Breast epithelium (tissue), 4 donors: ENCODE results near the gene CORO7. TPM values are rescaled to one million over a fixed set of nuclear protein-coding genes. Genes with fewer than 3 reads are reported as not detected.
A peak's percentile ranks its signal among the peaks of the same experiment; 100 is the strongest.

ENCODE experiments used
- DNase-seq, 2 donors: peaks; one replicate each; pipeline ENCODE4 v3.0.0-alpha.2; 2019; ENCODE audit warnings: low spot score in 2 of 2
- H3K27ac ChIP-seq, 2 donors: fragments of 200-600 bp; sonication (generic) in 1 of 2; one replicate each; pipeline ENCODE4 v1.5.1; 2016 to 2019; ENCODE audit warnings: mild to moderate bottlenecking in 1 of 2
- H3K27me3 ChIP-seq, 2 donors: fragments of 200-600 bp; sonication (generic) in 1 of 2; one replicate each; pipeline versions ENCODE4 v1.5.1 to v1.6.0; 2017 to 2019; ENCODE audit warnings: control low read depth in 1 of 2, mild to moderate bottlenecking in 1 of 2
- H3K36me3 ChIP-seq: fragments of 200-600 bp; one replicate; pipeline ENCODE4 v1.5.1; 2019
- H3K4me1 ChIP-seq, 2 donors: fragments of 200-600 bp; sonication (generic); one replicate each; pipeline ENCODE4 v1.5.1; 2016 to 2019; ENCODE audit warnings: control low read depth in 1 of 2
- H3K4me3 ChIP-seq, 3 donors: fragments of 200-600 bp; sonication (generic); 1 replicate in 2 of 3; 2 replicates in 1 of 3; pipeline ENCODE4 v1.5.1; 2016 to 2019; ENCODE audit warnings: mild to moderate bottlenecking in 3 of 3, moderate library complexity in 2 of 3
- H3K9me3 ChIP-seq, 2 donors: fragments of 200-600 bp; sonication (generic) in 1 of 2; one replicate each; pipeline ENCODE4 v1.5.1; 2016 to 2019; ENCODE audit warnings: control low read depth in 1 of 2
- POLR2A ChIP-seq: fragments of 450-650 bp; IDR thresholded peaks from one replicate; pipeline ENCODE4 v1.6.1; 2016; ENCODE audit warnings: antibody characterized with exemption, mild to moderate bottlenecking, moderate library complexity
- POLR2AphosphoS5 ChIP-seq, 3 donors: sonication (generic); formaldehyde crosslinking; IDR thresholded peaks; one replicate each; pipeline ENCODE4 v1.6.1; 2017; ENCODE audit warnings: antibody characterized with exemption in 3 of 3
- intact Hi-C: fragments of 100-400 bp; cut with DNase I; formaldehyde crosslinking; loops from one replicate; pipeline ENCODE4 v1.15.1; 2023; ENCODE audit warnings: low total_unique reads
- total RNA-seq, 3 donors: library from RNA; depleted of rRNA; stranded (reverse); fragments of >200 nt; gene quantifications; one replicate each; pipeline ENCODE4 v1.1.0, GENCODE V29; 2016
- TF ChIP-seq, protein P1 (sequence below), 3 donors: fragments of 450-650 bp; IDR thresholded peaks; one replicate each; pipeline ENCODE4 v1.5.1; 2016 to 2017; ENCODE audit warnings: antibody characterized with exemption in 3 of 3, mild to moderate bottlenecking in 3 of 3, moderate library complexity in 3 of 3

CORO7 gene
- total RNA-seq, 3 donors from 2014 or later = 19.7 to 25.9 (median 22.7) TPM

- Histone ChIP-seq H3K9me3 (no peaks in the 10 kb centered on the region), H3K4me1 (peaks cover 0 to 4% of the 10 kb centered on the region in 2 donors), H3K36me3 (no peaks in the 10 kb centered on the region), H3K4me3 (peak overlapping the region in 1 of 3 donors; percentile 19), H3K27me3 (no peaks in the 10 kb centered on the region), H3K27ac (peak overlapping the region in 1 of 2 donors; percentile 48)
- intact Hi-C loops = no loop called here
- TF ChIP-seq POLR2AphosphoS5 (IDR thresholded peaks at IDR 0.05) (no peak), POLR2A (no peak)
- TF ChIP-seq, protein P1, sequence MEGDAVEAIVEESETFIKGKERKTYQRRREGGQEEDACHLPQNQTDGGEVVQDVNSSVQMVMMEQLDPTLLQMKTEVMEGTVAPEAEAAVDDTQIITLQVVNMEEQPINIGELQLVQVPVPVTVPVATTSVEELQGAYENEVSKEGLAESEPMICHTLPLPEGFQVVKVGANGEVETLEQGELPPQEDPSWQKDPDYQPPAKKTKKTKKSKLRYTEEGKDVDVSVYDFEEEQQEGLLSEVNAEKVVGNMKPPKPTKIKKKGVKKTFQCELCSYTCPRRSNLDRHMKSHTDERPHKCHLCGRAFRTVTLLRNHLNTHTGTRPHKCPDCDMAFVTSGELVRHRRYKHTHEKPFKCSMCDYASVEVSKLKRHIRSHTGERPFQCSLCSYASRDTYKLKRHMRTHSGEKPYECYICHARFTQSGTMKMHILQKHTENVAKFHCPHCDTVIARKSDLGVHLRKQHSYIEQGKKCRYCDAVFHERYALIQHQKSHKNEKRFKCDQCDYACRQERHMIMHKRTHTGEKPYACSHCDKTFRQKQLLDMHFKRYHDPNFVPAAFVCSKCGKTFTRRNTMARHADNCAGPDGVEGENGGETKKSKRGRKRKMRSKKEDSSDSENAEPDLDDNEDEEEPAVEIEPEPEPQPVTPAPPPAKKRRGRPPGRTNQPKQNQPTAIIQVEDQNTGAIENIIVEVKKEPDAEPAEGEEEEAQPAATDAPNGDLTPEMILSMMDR (IDR thresholded peaks at IDR 0.05) = no peak
- no peak for DNase-seq
These were observed 4.7 kb downstream of the CORO7 start for GRCh38 chr16:4411684-4412083.

DNA sequence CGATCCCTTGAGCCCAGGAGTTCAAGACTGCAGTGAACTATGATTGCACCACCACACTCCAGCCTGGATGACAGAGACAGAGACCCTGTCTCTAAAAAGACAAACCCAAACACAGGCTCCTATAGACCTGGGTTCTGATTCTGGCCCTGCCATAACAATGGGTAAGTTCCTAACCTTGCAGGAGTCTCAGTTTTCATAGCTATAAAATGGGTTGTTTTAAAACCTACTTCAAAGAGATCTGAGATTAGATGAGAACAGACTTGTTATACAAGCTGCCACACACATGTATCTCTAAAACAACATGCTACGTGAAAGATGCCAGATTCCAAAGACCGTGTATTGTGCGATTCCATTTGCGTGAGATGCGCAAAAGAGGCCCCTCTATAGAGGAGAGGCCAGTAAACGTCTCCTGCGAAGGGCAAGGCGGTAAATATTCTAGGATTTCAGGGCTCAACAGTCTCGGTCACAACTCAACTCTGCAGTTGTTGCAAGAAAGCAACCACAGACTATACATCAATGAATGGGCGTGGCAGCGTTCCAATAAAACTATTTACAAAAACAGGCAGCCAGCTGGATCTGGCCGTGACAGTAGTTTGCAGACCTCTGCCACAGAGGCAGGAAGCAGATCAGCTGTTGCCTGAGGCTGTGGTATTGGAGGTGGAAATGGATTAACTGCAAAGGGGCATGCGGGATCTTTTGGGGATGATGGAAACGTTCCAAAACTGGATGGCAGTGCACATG lies 5.9 kb downstream of the CORO7 start:
- Histone ChIP-seq H3K4me1 (peaks cover 0 to 4% of the 10 kb centered on the region in 2 donors), H3K27me3 (no peaks in the 10 kb centered on the region), H3K9me3 (no peaks in the 10 kb centered on the region), H3K36me3 (no peaks in the 10 kb centered on the region), H3K27ac (no peak overlapping the region), H3K4me3 (no peak overlapping the region)
- TF ChIP-seq, protein P1 (IDR thresholded peaks at IDR 0.05) = no peak
- TF ChIP-seq POLR2A (no peak), POLR2AphosphoS5 (IDR thresholded peaks at IDR 0.05) (no peak)
- DNase-seq = peak; percentile 67 to 68
- intact Hi-C loops = no loop called here

- peaks cover 0 to 4% of the 10 kb centered on the region in 2 donors for H3K4me1 ChIP-seq
- peak in 1 of 2 donors; percentile 65 for DNase-seq
- H3K27me3 ChIP-seq = no peaks in the 10 kb centered on the region
- no peaks in the 10 kb centered on the region for H3K9me3 ChIP-seq
- no peak overlapping the region for H3K4me3 ChIP-seq
- H3K27ac ChIP-seq = no peak overlapping the region
- no peaks in the 10 kb centered on the region for H3K36me3 ChIP-seq
- intact Hi-C loops = no loop called here
- TF ChIP-seq, protein P1 (IDR thresholded peaks at IDR 0.05) = peak in 1 of 3 donors; percentile 11
- no peak for TF ChIP-seq POLR2AphosphoS5 (IDR thresholded peaks at IDR 0.05)
These were observed 7.1 kb downstream of the CORO7 start for GRCh38 chr16:4409081-4409932.

- H3K9me3 ChIP-seq = no peaks in the 10 kb centered on the region
These were observed 8.1 kb downstream of the CORO7 start for GRCh38 chr16:4408323-4408690.

GRCh38 chr16:4407543-4408322 lies 8.7 kb downstream of the CORO7 start:
- no peaks in the 10 kb centered on the region for H3K36me3 ChIP-seq
- TF ChIP-seq, protein P1 (IDR thresholded peaks at IDR 0.05) = no peak
- TF ChIP-seq POLR2A = no peak
- TF ChIP-seq POLR2AphosphoS5 (IDR thresholded peaks at IDR 0.05) = no peak
- no peak overlapping the region for H3K4me3 ChIP-seq
- intact Hi-C loops = no loop called here
- H3K4me1 ChIP-seq = peaks cover 0 to 4% of the 10 kb centered on the region in 2 donors
- H3K27me3 ChIP-seq = no peaks in the 10 kb centered on the region
- no peak for DNase-seq
- peak overlapping the region in 1 of 2 donors; percentile 3 for H3K27ac ChIP-seq
- H3K9me3 ChIP-seq = no peaks in the 10 kb centered on the region

More at GRCh38 chr16:4408323-4408690, 8.1 kb downstream of the CORO7 start:
- Histone ChIP-seq H3K36me3 (no peaks in the 10 kb centered on the region), H3K4me3 (no peak overlapping the region), H3K27me3 (no peaks in the 10 kb centered on the region), H3K27ac (peak overlapping the region in 1 of 2 donors; percentile 3), H3K4me1 (peaks cover 0 to 4% of the 10 kb centered on the region in 2 donors)
- DNase-seq = no peak
- intact Hi-C loops = no loop called here
- no peak for TF ChIP-seq POLR2AphosphoS5 (IDR thresholded peaks at IDR 0.05)
